Activated gamma-delta T cell treated with Interleukin-2 at 50 U/mL for 16 hours (primary cell): ENCODE results near the gene COLGALT1.

Experiments used
- DNase-seq: peaks from one replicate; pipeline ENCODE4 v3.0.0-alpha.2; 2020

COLGALT1 gene

GRCh38 chr19:17625043-17625442 lies 69.6 kb downstream of the COLGALT1 start:
- DNase-seq = no peak

GRCh38 chr19:17625980-17626379 lies 70.5 kb downstream of the COLGALT1 start:
- no peak for DNase-seq

GRCh38 chr19:17626456-17627015 lies 71.1 kb downstream of the COLGALT1 start:
- DNase-seq = no peak

GRCh38 chr19:17627161-17627560 lies 71.7 kb downstream of the COLGALT1 start:
- no peak for DNase-seq

- DNase-seq = no peak
These were observed 72.5 kb downstream of the COLGALT1 start for GRCh38 chr19:17627921-17628320.

- no peak for DNase-seq
These were observed 74.3 kb downstream of the COLGALT1 start for GRCh38 chr19:17629760-17630159.

- no peak for DNase-seq
These were observed 77.1 kb downstream of the COLGALT1 start for GRCh38 chr19:17632577-17632976.
